Cardiac muscle cell (in vitro differentiated cells and primary cell): ENCODE measurements around the gene PPM1D. TPM values are rescaled to one million over a fixed set of nuclear protein-coding genes. Genes with fewer than 3 reads are reported as not detected.

Experiments
- DNase-seq, 2 donors: peaks; one replicate each; pipeline versions ENCODE4 v3.0.0 to v3.0.0-alpha.2; 2010 to 2017; ENCODE audit warnings: low read depth in 1 of 2, low spot score in 1 of 2
- H3K27ac ChIP-seq: fragments of 200-600 bp; sonication (generic); 2 replicates; pipeline ENCODE4 v1.5.1; 2016
- H3K27me3 ChIP-seq: fragments of 200-600 bp; sonication (generic); 2 replicates; pipeline ENCODE4 v1.6.0; 2016; ENCODE audit warnings: control low read depth
- H3K36me3 ChIP-seq: fragments of 200-600 bp; sonication (generic); 2 replicates; pipeline ENCODE4 v1.5.1; 2016; ENCODE audit warnings: control low read depth
- H3K4me1 ChIP-seq: fragments of 200-600 bp; sonication (generic); 2 replicates; pipeline ENCODE4 v1.8.1; 2017; ENCODE audit warnings: low read depth, mild to moderate bottlenecking, mixed run types
- H3K4me3 ChIP-seq: fragments of 200-600 bp; sonication (generic); 2 replicates; pipeline ENCODE4 v1.5.1; 2016; ENCODE audit warnings: mild to moderate bottlenecking
- H3K9me3 ChIP-seq: fragments of 200-600 bp; sonication (generic); 2 replicates; pipeline ENCODE4 v1.5.1; 2017; ENCODE audit warnings: low read depth, mild to moderate bottlenecking, control low read depth
- CTCF ChIP-seq: IDR thresholded peaks from 2 replicates; pipeline ENCODE4 v1.5.1; 2012; ENCODE audit warnings: low read depth, mild to moderate bottlenecking, low read length
- polyA plus RNA-seq: library from polyadenylated mRNA; unstranded; fragments of >200 nt; fragmentation: Nextera tagmentation; extraction: Ambion mirVana; gene quantifications from 2 replicates; pipeline ENCODE4 v1.2.1, GENCODE V29; 2016
- total RNA-seq: library from RNA; depleted of rRNA; stranded (reverse); fragments of >200 nt; gene quantifications from 2 replicates; pipeline ENCODE4 v1.2.3, GENCODE V29; 2016

PPM1D gene
- total and polyA plus RNA-seq, 2 experiments from 2014 or later, result 7.7 to 16.3 TPM

GRCh38 chr17:60628252-60628889 is 28.4 kb downstream of the PPM1D start:
- no peak for DNase-seq
- H3K27me3 ChIP-seq, result no peaks in the 10 kb centered on the region
- H3K36me3 ChIP-seq, result peaks cover 4% of the 10 kb centered on the region
- H3K9me3 ChIP-seq, result no peaks in the 10 kb centered on the region
- no peak for TF ChIP-seq CTCF
- H3K4me3 ChIP-seq, result no peak overlapping the region
- no peak overlapping the region for H3K27ac ChIP-seq
- no peaks in the 10 kb centered on the region for H3K4me1 ChIP-seq

GRCh38 chr17:60629120-60629519 is 29.1 kb downstream of the PPM1D start:
- no peak for DNase-seq
- no peaks in the 10 kb centered on the region for H3K27me3 ChIP-seq
- H3K4me1 ChIP-seq, result no peaks in the 10 kb centered on the region
- no peaks in the 10 kb centered on the region for H3K9me3 ChIP-seq
- no peak overlapping the region for H3K4me3 ChIP-seq
- peak overlapping the region; percentile 23 for H3K27ac ChIP-seq
- peaks cover 2% of the 10 kb centered on the region for H3K36me3 ChIP-seq
- no peak for TF ChIP-seq CTCF

GRCh38 chr17:60630352-60630751 is 30.4 kb downstream of the PPM1D start:
- Histone ChIP-seq H3K4me3 (no peak overlapping the region), H3K9me3 (no peaks in the 10 kb centered on the region), H3K4me1 (no peaks in the 10 kb centered on the region), H3K27ac (no peak overlapping the region), H3K27me3 (no peaks in the 10 kb centered on the region), H3K36me3 (peaks cover 2% of the 10 kb centered on the region)
- peak in 1 of 2 donors; percentile 63 for DNase-seq
- no peak for TF ChIP-seq CTCF

GRCh38 chr17:60631119-60631518 is 31.1 kb downstream of the PPM1D start:
- Histone ChIP-seq H3K4me3 (no peak overlapping the region), H3K36me3 (peaks cover 8% of the 10 kb centered on the region), H3K27ac (no peak overlapping the region), H3K4me1 (no peaks in the 10 kb centered on the region), H3K9me3 (no peaks in the 10 kb centered on the region), H3K27me3 (no peaks in the 10 kb centered on the region)
- DNase-seq, result no peak
- TF ChIP-seq CTCF, result no peak

- Histone ChIP-seq H3K9me3 (no peaks in the 10 kb centered on the region), H3K4me3 (no peak overlapping the region), H3K36me3 (peaks cover 9% of the 10 kb centered on the region), H3K4me1 (peaks cover 9% of the 10 kb centered on the region), H3K27me3 (no peaks in the 10 kb centered on the region), H3K27ac (no peak overlapping the region)
- TF ChIP-seq CTCF, result no peak
- DNase-seq, result no peak
Measured at GRCh38 chr17:60637683-60638082, 37.7 kb downstream of the PPM1D start.
